Endothelial cell of umbilical vein (primary cell): ENCODE measurements around the gene PLB1. TPM values are rescaled to one million over a fixed set of nuclear protein-coding genes. Genes with fewer than 3 reads are reported as not detected.

Experiments used
- BruUV-seq: library from RNA; stranded (reverse); fragments of 400-500 nt; replicated peaks from 2 replicates; lab custom pipeline; 2021; lab: Mats Ljungman, UMichigan
- CTCF ChIA-PET: fragments of 300-600, 350-600 bp; sonication (Branson Sonifier 250); formaldehyde crosslinking; loops from one replicate; lab custom pipeline; 2021; ENCODE audit warnings: antibody characterized with exemption, inconsistent platforms; lab: Charles Lee
- POLR2A ChIA-PET: fragments of 300-600, 350-600 bp; sonication (Branson Sonifier 250); formaldehyde crosslinking; loops from one replicate; lab custom pipeline; 2021; ENCODE audit warnings: antibody characterized with exemption, inconsistent platforms; lab: Charles Lee
- DNase-seq: peaks from one replicate; pipeline ENCODE4 v3.0.0-alpha.2; 2011; ENCODE audit warnings: low read depth, low spot score
- FAIRE-seq: peaks from 2 replicates; lab custom pipeline; 2011; peaks lifted over from hg19 to GRCh38; lab: Jason Lieb, UNC
- H2AFZ ChIP-seq: 2 replicates; pipeline ENCODE4 v1.6.0; 2012; ENCODE audit warnings: low read depth, low read length, control low read depth, inconsistent platforms
- H3K27ac ChIP-seq: 2 replicates; pipeline ENCODE4 v1.5.1; 2011; ENCODE audit warnings: low read depth, mild to moderate bottlenecking, control low read depth, low read length, moderate library complexity; ENCODE audit not compliant: insufficient read depth
- H3K27me3 ChIP-seq, 2 experiments: 2 replicates each; pipeline versions ENCODE4 v1.6.0 to v1.6.1; 2011; ENCODE audit warnings: low read length in 2 of 2, mixed read lengths in 1 of 2; ENCODE audit not compliant: control insufficient read depth in 2 of 2, insufficient read depth in 2 of 2
- H3K36me3 ChIP-seq, 2 experiments: 2 replicates in 1 of 2; 3 replicates in 1 of 2; pipeline ENCODE4 v1.5.1; 2011; ENCODE audit warnings: low read length in 2 of 2, mild to moderate bottlenecking in 1 of 2, moderate library complexity in 1 of 2; ENCODE audit not compliant: control insufficient read depth in 2 of 2, insufficient read depth in 2 of 2; ENCODE audit errors: extremely low read depth in 1 of 2
- H3K4me1 ChIP-seq: 3 replicates; pipeline ENCODE4 v1.5.1; 2011; ENCODE audit warnings: mild to moderate bottlenecking, low read length; ENCODE audit not compliant: control insufficient read depth, insufficient read depth; ENCODE audit errors: extremely low read depth
- H3K4me2 ChIP-seq: 2 replicates; pipeline ENCODE4 v1.6.1; 2011; ENCODE audit warnings: low read length, control low read depth, mixed read lengths; ENCODE audit not compliant: insufficient read depth
- H3K4me3 ChIP-seq, 3 experiments: fragments of 200-600 bp in 1 of 3; sonication (generic), shearing (Covaris generic) in 1 of 3; replicated peaks in 1 of 3; 2 replicates each; pipeline ENCODE4 v1.5.1; 2011 to 2016; ENCODE audit warnings: control low read depth in 3 of 3, low read length in 3 of 3, mild to moderate bottlenecking in 2 of 3, inconsistent platforms in 1 of 3, low read depth in 1 of 3, moderate library complexity in 1 of 3; ENCODE audit not compliant: insufficient read depth in 1 of 3
- H3K79me2 ChIP-seq: 2 replicates; pipeline ENCODE4 v1.6.0; 2012; ENCODE audit warnings: low read length, inconsistent platforms; ENCODE audit not compliant: control insufficient read depth, insufficient read depth
- H3K9ac ChIP-seq: replicated peaks from 2 replicates; pipeline ENCODE3; 2011; ENCODE audit warnings: low read length, control low read depth; ENCODE audit not compliant: insufficient read depth; ENCODE audit errors: extremely low read depth
- H3K9me1 ChIP-seq: replicated peaks from 3 replicates; pipeline ENCODE4 v1.6.0; 2011; ENCODE audit warnings: mild to moderate bottlenecking, low read length; ENCODE audit not compliant: control insufficient read depth, insufficient read depth; ENCODE audit errors: extremely low read depth
- H3K9me3 ChIP-seq: replicated peaks from 2 replicates; pipeline ENCODE4 v1.5.1; 2012; ENCODE audit warnings: low read length, inconsistent platforms; ENCODE audit not compliant: control insufficient read depth, insufficient read depth
- H4K20me1 ChIP-seq: replicated peaks from 2 replicates; pipeline ENCODE3; 2011; ENCODE audit warnings: mild to moderate bottlenecking, low read length; ENCODE audit not compliant: control insufficient read depth, insufficient read depth; ENCODE audit errors: extremely low read depth
- CTCF ChIP-seq, 2 donors: IDR thresholded peaks; 1 replicate in 1 of 2; 2 replicates in 1 of 2; pipeline ENCODE4 v1.5.1; 2011; ENCODE audit warnings: low read length in 2 of 2, mild to moderate bottlenecking in 2 of 2, moderate library complexity in 2 of 2, control low read depth in 1 of 2, inconsistent platforms in 1 of 2, low read depth in 1 of 2; ENCODE audit not compliant: insufficient read depth in 1 of 2; ENCODE audit errors: extremely low read depth in 1 of 2
- EZH2 ChIP-seq: IDR thresholded peaks from 2 replicates; pipeline ENCODE4 v1.6.1; 2012; ENCODE audit warnings: borderline replicate concordance, low read depth, mild to moderate bottlenecking, moderate library complexity, low read length, inconsistent platforms; ENCODE audit not compliant: severe bottlenecking
- FOS ChIP-seq: IDR thresholded peaks from 2 replicates; pipeline ENCODE4 v1.6.1; 2011; ENCODE audit warnings: mild to moderate bottlenecking, low read length, moderate library complexity, borderline replicate concordance; ENCODE audit not compliant: insufficient read depth
- GATA2 ChIP-seq: IDR thresholded peaks from 2 replicates; pipeline ENCODE4 v1.7.0; 2011; ENCODE audit warnings: low read depth, mild to moderate bottlenecking, moderate library complexity, mixed read lengths, low read length; ENCODE audit not compliant: insufficient read length, insufficient read depth
- JUN ChIP-seq: IDR thresholded peaks from 2 replicates; pipeline ENCODE4 v1.6.1; 2011; ENCODE audit warnings: borderline replicate concordance, low read depth; ENCODE audit not compliant: insufficient read length, insufficient read depth
- MAX ChIP-seq: IDR thresholded peaks from 2 replicates; pipeline ENCODE4 v1.6.1; 2011; ENCODE audit not compliant: insufficient read depth, insufficient read length
- MYC ChIP-seq: IDR thresholded peaks from one replicate; pipeline ENCODE4 v1.6.1; 2011; ENCODE audit warnings: mild to moderate bottlenecking, low read depth, low read length
- POLR2A ChIP-seq: IDR thresholded peaks from 2 replicates; pipeline ENCODE4 v1.6.1; 2012; ENCODE audit warnings: low read depth, mild to moderate bottlenecking, control low read depth, low read length
- POLR2AphosphoS5 ChIP-seq: IDR thresholded peaks from 2 replicates; pipeline ENCODE4 v1.6.1; 2012; ENCODE audit warnings: low read depth, mild to moderate bottlenecking, control low read depth, low read length, moderate library complexity; ENCODE audit not compliant: insufficient read depth
- dilution Hi-C: fragments of 300-500 bp; cut with MboI; formaldehyde crosslinking; loops from one replicate; pipeline ENCODE4 v1.15.0; 2019; ENCODE audit warnings: low sequenced_read_pairs; ENCODE audit not compliant: extremely low pct_ligation_motif_present
- intact Hi-C: fragments of 100-400 bp; cut with micrococcal nuclease; formaldehyde crosslinking; loops from one replicate; pipeline ENCODE4 v1.10.0; 2022
- polyA plus RNA-seq, 4 experiments: library from polyadenylated mRNA; depleted of rRNA in 3 of 4; stranded (reverse) in 3 of 4; unstranded in 1 of 4; fragments of >200 nt; gene quantifications; 2 replicates each; pipeline versions ENCODE4 v1.2.1 to v1.2.3, GENCODE V29; 2011 to 2012; ENCODE audit warnings: missing spikeins in 1 of 4
- total RNA-seq: library from RNA; stranded (reverse); gene quantifications from 2 replicates; pipeline ENCODE4 v1.2.3, GENCODE V29; 2021

Gene PLB1
- total and polyA plus RNA-seq, 2 donors (not counting 3 experiments of a cell fraction or from before 2014, with no cell fraction given): 0.75 to 0.80 TPM

GRCh38 chr2:28544036-28544346, 48.1 kb downstream of the PLB1 start:
- no peak overlapping the region for H3K27ac ChIP-seq

More at GRCh38 chr2:28544036-28544346, 48.1 kb downstream of the PLB1 start:
- dilution Hi-C loops: no loop called here
- Histone ChIP-seq H3K4me3 (no peak overlapping the region), H4K20me1 (no peaks in the 10 kb centered on the region), H3K9me1 (no peaks in the 10 kb centered on the region), H3K9me3 (no peaks in the 10 kb centered on the region), H2AFZ (no peak overlapping the region), H3K9ac (no peak overlapping the region), H3K79me2 (no peaks in the 10 kb centered on the region), H3K36me3 (no peaks in the 10 kb centered on the region), H3K4me2 (no peak overlapping the region), H3K4me1 (peaks cover 13% of the 10 kb centered on the region), H3K27me3 (no peaks in the 10 kb centered on the region)
- BruUV-seq: no TSS peak
- DNase-seq: no peak
- intact Hi-C loops: no loop called here
- FAIRE-seq: no peak
- POLR2A ChIA-PET: no interaction called here
- CTCF ChIA-PET: no interaction called here
- TF ChIP-seq POLR2A: no peak
- no peak for TF ChIP-seq EZH2
- no peak for TF ChIP-seq MAX
- no peak for TF ChIP-seq JUN
- TF ChIP-seq MYC: no peak
- TF ChIP-seq CTCF (IDR thresholded peaks at IDR 0.05; ENCODE audit: extremely low read depth in 1 of 2, insufficient read depth in 1 of 2, low read depth in 1 of 2, low read length in 2 of 2): no peak
- TF ChIP-seq GATA2: no peak
- TF ChIP-seq POLR2AphosphoS5: no peak
- no peak for TF ChIP-seq FOS
